ENCODE data around the gene KCNIP1. TPM values are rescaled to one million over a fixed set of nuclear protein-coding genes. Genes with fewer than 3 reads are reported as not detected.

The KCNIP1 gene
- total RNA-seq, 4 donors from 2014 or later = not detected

DNA sequence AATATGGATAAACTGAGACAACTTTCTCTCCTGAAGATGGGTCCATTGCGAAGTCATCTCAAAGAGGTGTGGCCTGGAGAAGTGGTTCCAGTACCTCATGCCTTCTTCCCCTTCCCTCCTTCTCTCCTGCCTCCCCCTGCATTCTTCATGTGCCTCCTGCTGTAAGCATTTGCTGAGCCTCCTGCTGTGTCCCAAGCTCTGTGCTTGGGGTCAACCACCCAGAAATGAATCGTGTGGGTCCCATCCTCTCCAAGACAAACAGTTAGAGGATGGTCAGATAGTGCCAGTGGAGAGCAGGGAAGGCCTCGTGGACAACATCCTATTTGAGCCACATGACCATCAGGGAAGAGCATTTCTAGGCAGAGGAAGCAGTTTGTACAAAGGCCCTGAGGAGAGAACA lies 53.5 kb downstream of the KCNIP1 start:
- no peak overlapping the region for H3K27ac ChIP-seq
- H3K9me3 ChIP-seq = no peaks in the 10 kb centered on the region
- DNase-seq = no peak
- TF ChIP-seq, protein P1, sequence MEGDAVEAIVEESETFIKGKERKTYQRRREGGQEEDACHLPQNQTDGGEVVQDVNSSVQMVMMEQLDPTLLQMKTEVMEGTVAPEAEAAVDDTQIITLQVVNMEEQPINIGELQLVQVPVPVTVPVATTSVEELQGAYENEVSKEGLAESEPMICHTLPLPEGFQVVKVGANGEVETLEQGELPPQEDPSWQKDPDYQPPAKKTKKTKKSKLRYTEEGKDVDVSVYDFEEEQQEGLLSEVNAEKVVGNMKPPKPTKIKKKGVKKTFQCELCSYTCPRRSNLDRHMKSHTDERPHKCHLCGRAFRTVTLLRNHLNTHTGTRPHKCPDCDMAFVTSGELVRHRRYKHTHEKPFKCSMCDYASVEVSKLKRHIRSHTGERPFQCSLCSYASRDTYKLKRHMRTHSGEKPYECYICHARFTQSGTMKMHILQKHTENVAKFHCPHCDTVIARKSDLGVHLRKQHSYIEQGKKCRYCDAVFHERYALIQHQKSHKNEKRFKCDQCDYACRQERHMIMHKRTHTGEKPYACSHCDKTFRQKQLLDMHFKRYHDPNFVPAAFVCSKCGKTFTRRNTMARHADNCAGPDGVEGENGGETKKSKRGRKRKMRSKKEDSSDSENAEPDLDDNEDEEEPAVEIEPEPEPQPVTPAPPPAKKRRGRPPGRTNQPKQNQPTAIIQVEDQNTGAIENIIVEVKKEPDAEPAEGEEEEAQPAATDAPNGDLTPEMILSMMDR (IDR thresholded peaks at IDR 0.05) = no peak
- TF ChIP-seq POLR2A (IDR thresholded peaks at IDR 0.05) = no peak
- no peak overlapping the region for H3K4me3 ChIP-seq
- no peaks in the 10 kb centered on the region for H3K27me3 ChIP-seq
- H3K36me3 ChIP-seq = no peaks in the 10 kb centered on the region
- H3K4me1 ChIP-seq = no peaks in the 10 kb centered on the region

DNA sequence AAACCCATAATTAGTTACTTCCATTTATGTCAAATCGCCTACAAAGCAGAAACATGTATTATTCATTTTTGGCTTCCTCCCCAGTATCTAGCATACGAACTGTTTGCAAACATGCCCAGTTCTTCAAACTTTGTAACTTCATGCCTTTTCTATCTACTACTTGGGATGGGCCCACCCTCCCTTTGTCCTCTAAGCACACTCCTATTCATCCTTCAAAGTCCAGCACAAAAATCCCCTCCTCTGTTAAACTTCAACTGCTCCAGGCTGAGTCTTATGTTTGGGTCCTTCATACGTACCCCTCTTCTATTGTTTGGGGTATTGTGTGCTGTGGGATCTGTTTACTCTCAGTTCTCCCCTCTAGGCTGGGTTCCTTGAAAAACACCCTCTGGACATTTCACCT lies 55.5 kb downstream of the KCNIP1 start:
- DNase-seq = no peak
- Histone ChIP-seq H3K4me1 (no peaks in the 10 kb centered on the region), H3K4me3 (no peak overlapping the region), H3K9me3 (no peaks in the 10 kb centered on the region), H3K36me3 (no peaks in the 10 kb centered on the region), H3K27me3 (no peaks in the 10 kb centered on the region), H3K27ac (no peak overlapping the region)
- TF ChIP-seq POLR2A (IDR thresholded peaks at IDR 0.05) = no peak
- TF ChIP-seq, protein P1 (IDR thresholded peaks at IDR 0.05) = no peak

DNA sequence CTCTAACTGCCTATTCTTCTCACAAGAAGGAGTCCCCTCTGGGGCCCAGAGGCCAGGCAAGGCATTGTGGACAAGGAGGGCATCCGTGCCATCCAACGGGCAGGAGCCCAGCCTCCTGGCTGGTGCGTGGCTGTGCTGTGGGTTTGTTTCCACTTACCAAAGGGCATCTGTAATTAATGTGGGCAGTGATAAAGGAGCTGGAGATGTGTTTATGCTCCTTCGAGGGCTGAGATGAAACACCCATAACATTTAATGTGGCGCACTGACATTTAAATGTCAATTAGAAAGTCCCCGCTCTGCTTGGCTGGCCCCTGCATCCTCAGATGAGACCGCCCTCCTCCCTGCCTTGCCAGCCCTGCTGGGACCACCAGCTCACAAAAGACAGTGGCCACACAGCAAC lies 57.1 kb downstream of the KCNIP1 start:
- no peak overlapping the region for H3K4me3 ChIP-seq
- H3K9me3 ChIP-seq = no peaks in the 10 kb centered on the region
- no peak for DNase-seq
- H3K27ac ChIP-seq = no peak overlapping the region
- no peaks in the 10 kb centered on the region for H3K36me3 ChIP-seq
- TF ChIP-seq POLR2A (IDR thresholded peaks at IDR 0.05) = no peak
- TF ChIP-seq, protein P1 (IDR thresholded peaks at IDR 0.05) = no peak
- no peaks in the 10 kb centered on the region for H3K4me1 ChIP-seq
- H3K27me3 ChIP-seq = no peaks in the 10 kb centered on the region

DNA sequence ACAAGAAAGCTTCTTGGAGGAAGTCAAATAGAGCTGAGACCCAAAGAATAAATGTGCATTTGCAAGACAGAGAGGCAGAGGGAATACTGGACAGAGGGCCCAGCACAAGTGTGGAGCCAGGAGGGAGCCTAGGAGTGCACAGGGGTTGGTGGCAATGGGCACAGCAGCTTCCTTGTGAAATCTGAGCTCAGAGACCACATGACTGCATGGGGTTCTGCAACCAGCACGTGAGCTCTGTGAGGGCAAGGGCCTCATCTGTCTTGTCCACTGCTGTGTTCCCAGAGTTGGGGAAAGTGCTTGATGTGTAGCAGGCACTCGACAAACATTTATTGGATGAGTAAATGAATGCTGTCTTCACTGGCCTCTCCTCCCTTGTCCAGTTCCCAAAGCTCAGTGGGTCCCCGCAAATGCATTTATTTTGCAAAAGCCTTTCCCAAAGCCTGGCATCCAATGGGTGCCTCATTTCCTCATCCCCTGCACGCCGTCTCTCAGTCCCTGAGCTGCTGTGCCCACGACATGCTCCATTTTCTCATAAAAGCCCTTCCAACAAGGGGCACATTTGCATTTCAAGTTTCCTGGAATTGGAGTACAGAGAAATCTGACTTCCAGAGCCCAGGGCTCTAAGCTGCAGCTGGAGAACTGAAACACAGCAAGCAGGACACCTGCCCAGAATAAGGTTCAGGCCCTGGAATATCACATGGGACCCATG lies 58.5 kb downstream of the KCNIP1 start:
- H3K27me3 ChIP-seq = no peaks in the 10 kb centered on the region
- DNase-seq = no peak
- no peaks in the 10 kb centered on the region for H3K36me3 ChIP-seq
- H3K4me1 ChIP-seq = no peaks in the 10 kb centered on the region
- no peak overlapping the region for H3K4me3 ChIP-seq
- H3K9me3 ChIP-seq = no peaks in the 10 kb centered on the region
- no peak overlapping the region for H3K27ac ChIP-seq
- TF ChIP-seq POLR2A (IDR thresholded peaks at IDR 0.05) = no peak
- TF ChIP-seq, protein P1 (IDR thresholded peaks at IDR 0.05) = no peak

DNA sequence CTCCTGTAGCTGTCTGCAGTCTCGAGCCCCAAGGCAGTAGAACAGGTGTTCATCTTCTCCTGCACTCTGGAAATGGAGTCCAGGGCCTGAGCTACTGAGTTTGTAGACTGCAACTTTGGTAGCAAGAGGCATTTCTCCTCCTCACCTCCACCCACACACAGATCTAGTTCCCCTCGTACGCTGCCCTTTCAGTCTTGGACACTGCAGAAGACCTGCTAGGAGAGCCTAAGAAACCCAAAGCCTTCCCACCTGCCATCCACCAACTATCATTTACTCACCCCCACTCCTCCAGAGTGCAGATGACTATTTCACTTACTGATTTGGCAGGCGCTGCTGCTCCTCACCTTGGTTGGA lies 59.0 kb downstream of the KCNIP1 start:
- no peak for TF ChIP-seq POLR2A (IDR thresholded peaks at IDR 0.05)
- TF ChIP-seq, protein P1 (IDR thresholded peaks at IDR 0.05) = no peak
- Histone ChIP-seq H3K4me3 (no peak overlapping the region), H3K9me3 (no peaks in the 10 kb centered on the region), H3K27ac (no peak overlapping the region), H3K36me3 (no peaks in the 10 kb centered on the region), H3K4me1 (no peaks in the 10 kb centered on the region), H3K27me3 (no peaks in the 10 kb centered on the region)
- DNase-seq = no peak
